Loucy (cell line): ENCODE results near the gene ADGRD1.

Source experiments
- EZH2phosphoT487 ChIP-seq: fragments of 200-600 bp; IDR thresholded peaks from 2 replicates; pipeline ENCODE4 v1.6.1; 2018; ENCODE audit warnings: antibody characterized with exemption, mild to moderate bottlenecking, moderate library complexity, borderline replicate concordance
- TF ChIP-seq, protein P1 (sequence below): fragments of 200-600 bp; sonication (generic); conservative IDR thresholded peaks from 2 replicates; pipeline ENCODE4 v1.5.1; 2014; ENCODE audit warnings: mild to moderate bottlenecking, antibody characterized with exemption, low read length

DNA sequence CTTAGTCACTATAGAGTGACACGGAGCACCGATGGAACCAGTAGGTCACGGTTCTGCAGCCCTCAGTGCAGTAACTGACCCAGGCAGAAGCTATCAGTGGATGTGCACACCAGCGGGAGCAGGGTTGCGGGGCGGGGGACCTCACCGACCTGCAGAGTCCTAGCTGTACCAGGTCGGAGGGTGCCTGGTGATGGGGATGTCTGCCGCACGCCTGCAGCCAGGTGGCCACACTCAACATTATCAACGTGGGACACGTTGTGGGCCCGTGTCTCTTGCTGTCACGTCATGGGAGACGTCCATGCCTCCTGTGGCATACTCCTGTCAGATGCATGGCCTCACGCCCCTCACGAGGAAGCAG lies 55.2 kb downstream of the ADGRD1 start:
- TF ChIP-seq, protein P1, sequence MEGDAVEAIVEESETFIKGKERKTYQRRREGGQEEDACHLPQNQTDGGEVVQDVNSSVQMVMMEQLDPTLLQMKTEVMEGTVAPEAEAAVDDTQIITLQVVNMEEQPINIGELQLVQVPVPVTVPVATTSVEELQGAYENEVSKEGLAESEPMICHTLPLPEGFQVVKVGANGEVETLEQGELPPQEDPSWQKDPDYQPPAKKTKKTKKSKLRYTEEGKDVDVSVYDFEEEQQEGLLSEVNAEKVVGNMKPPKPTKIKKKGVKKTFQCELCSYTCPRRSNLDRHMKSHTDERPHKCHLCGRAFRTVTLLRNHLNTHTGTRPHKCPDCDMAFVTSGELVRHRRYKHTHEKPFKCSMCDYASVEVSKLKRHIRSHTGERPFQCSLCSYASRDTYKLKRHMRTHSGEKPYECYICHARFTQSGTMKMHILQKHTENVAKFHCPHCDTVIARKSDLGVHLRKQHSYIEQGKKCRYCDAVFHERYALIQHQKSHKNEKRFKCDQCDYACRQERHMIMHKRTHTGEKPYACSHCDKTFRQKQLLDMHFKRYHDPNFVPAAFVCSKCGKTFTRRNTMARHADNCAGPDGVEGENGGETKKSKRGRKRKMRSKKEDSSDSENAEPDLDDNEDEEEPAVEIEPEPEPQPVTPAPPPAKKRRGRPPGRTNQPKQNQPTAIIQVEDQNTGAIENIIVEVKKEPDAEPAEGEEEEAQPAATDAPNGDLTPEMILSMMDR = no peak
- no peak for TF ChIP-seq EZH2phosphoT487
